ENCODE results near the gene LRMDA. TPM values are rescaled to one million over a fixed set of nuclear protein-coding genes. Genes with fewer than 3 reads are reported as not detected.

Gene LRMDA
- total RNA-seq, 4 donors from 2014 or later, result 9.8 to 18.6 (median 15.8) TPM

- H3K36me3 ChIP-seq, result no peaks in the 10 kb centered on the region
- H3K9me3 ChIP-seq, result no peaks in the 10 kb centered on the region
- WGBS, 2 donors, result 80 to 100% methylated on average over 1 of the region's 1 CpG
- no peak for TF ChIP-seq EP300 (IDR thresholded peaks at IDR 0.05)
- no peak for TF ChIP-seq POLR2A (IDR thresholded peaks at IDR 0.05)
- TF ChIP-seq, protein P1, sequence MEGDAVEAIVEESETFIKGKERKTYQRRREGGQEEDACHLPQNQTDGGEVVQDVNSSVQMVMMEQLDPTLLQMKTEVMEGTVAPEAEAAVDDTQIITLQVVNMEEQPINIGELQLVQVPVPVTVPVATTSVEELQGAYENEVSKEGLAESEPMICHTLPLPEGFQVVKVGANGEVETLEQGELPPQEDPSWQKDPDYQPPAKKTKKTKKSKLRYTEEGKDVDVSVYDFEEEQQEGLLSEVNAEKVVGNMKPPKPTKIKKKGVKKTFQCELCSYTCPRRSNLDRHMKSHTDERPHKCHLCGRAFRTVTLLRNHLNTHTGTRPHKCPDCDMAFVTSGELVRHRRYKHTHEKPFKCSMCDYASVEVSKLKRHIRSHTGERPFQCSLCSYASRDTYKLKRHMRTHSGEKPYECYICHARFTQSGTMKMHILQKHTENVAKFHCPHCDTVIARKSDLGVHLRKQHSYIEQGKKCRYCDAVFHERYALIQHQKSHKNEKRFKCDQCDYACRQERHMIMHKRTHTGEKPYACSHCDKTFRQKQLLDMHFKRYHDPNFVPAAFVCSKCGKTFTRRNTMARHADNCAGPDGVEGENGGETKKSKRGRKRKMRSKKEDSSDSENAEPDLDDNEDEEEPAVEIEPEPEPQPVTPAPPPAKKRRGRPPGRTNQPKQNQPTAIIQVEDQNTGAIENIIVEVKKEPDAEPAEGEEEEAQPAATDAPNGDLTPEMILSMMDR (IDR thresholded peaks at IDR 0.05), result no peak
- no peaks in the 10 kb centered on the region for H3K27me3 ChIP-seq
- H3K27ac ChIP-seq, result no peak overlapping the region
- DNase-seq (ENCODE audit: low spot score in 2 of 2), result no peak
- H3K4me1 ChIP-seq, result peaks cover 0 to 18% (median 2%) of the 10 kb centered on the region in 4 donors
- no peak overlapping the region for H3K4me3 ChIP-seq
Measured at GRCh38 chr10:76082956-76083355, 651.5 kb downstream of the LRMDA start.

DNA sequence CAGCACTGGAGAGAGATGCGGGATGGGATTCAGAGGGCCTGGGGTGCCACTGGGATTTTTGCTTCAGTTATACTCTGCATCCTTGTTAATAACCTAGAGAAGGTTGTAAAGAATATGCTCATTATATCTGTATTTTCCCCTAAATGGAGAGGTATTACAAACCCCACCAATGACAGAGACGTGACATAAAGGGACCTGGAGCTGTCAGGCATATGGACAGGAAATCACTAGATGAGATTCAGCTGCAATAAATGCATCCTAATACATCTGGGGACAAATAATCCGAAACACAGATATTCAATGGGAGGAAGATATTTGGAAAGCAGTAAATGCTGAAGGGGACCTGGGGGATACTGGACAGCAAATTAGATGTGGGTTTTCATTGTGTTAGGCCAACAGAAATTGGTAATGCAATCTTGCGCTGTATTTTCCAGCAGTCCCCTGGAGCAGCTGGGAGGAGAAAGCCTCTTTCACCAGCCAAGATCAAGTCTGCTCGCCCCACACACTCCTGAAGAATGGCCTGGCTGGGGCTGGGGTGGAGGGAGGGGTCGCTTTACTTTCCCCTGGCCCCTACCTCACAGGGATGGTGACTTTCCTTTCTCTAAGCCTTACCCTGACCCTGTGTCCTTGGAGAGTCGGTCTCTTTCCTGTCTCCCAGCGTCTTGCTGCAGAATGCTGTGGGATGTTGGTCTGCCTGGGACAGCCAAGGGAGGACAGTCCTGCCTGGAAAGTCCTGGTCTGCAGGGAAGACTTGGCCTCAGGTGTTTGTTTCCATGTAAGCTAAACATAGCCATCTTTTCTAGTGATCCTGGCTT, 653.8 kb downstream of the LRMDA start:
- H3K9me3 ChIP-seq, result no peaks in the 10 kb centered on the region
- DNase-seq (ENCODE audit: low spot score in 2 of 2), result no peak
- no peak overlapping the region for H3K4me3 ChIP-seq
- WGBS, 2 donors, result 86 to 91% methylated on average over 8 of the region's 8 CpGs
- no peaks in the 10 kb centered on the region for H3K27me3 ChIP-seq
- TF ChIP-seq EP300 (IDR thresholded peaks at IDR 0.05) (no peak), POLR2A (IDR thresholded peaks at IDR 0.05) (no peak)
- TF ChIP-seq, protein P1 (IDR thresholded peaks at IDR 0.05), result no peak
- H3K4me1 ChIP-seq, result peaks cover 0 to 26% (median 2%) of the 10 kb centered on the region in 4 donors
- H3K36me3 ChIP-seq, result no peaks in the 10 kb centered on the region
- H3K27ac ChIP-seq, result no peak overlapping the region

DNA sequence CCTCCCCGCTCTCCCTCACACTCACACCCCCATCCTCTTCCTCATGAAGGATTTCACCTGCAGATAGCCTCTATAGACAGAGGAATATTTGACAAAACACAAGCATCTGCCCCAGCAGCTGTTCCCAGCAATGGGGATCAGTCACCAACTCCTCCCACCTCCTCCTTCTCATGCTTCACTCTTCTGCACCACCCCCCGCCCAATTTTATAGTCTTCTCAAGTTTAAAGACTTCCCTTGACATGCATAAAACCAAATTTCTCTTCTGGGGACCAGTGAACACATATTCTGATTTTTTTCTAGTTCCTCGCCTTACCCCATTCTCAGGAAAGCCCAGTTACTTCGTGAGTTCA, 654.4 kb downstream of the LRMDA start:
- peaks cover 0 to 23% (median 2%) of the 10 kb centered on the region in 4 donors for H3K4me1 ChIP-seq
- peak overlapping the region in 1 of 4 donors; percentile 64 for H3K27ac ChIP-seq
- no peaks in the 10 kb centered on the region for H3K36me3 ChIP-seq
- TF ChIP-seq, protein P1 (IDR thresholded peaks at IDR 0.05), result no peak
- no peak for TF ChIP-seq EP300 (IDR thresholded peaks at IDR 0.05)
- TF ChIP-seq POLR2A (IDR thresholded peaks at IDR 0.05), result no peak
- no peaks in the 10 kb centered on the region for H3K27me3 ChIP-seq
- no peak overlapping the region for H3K4me3 ChIP-seq
- 90 to 100% methylated on average over 4 of the region's 4 CpGs for WGBS, 2 donors
- H3K9me3 ChIP-seq, result no peaks in the 10 kb centered on the region
- no peak for DNase-seq (ENCODE audit: low spot score in 2 of 2)

GRCh38 chr10:76086170-76086760, 654.8 kb downstream of the LRMDA start:
- H3K27ac ChIP-seq, result peak overlapping the region in 2 of 4 donors; percentile 49 to 64
- TF ChIP-seq POLR2A (IDR thresholded peaks at IDR 0.05) (no peak), EP300 (IDR thresholded peaks at IDR 0.05) (no peak)
- TF ChIP-seq, protein P1 (IDR thresholded peaks at IDR 0.05), result no peak

More at GRCh38 chr10:76086170-76086760, 654.8 kb downstream of the LRMDA start:
- Histone ChIP-seq H3K4me3 (no peak overlapping the region), H3K4me1 (peaks cover 0 to 23% (median 2%) of the 10 kb centered on the region in 4 donors), H3K27me3 (no peaks in the 10 kb centered on the region), H3K9me3 (no peaks in the 10 kb centered on the region), H3K36me3 (no peaks in the 10 kb centered on the region)
- no peak for DNase-seq (ENCODE audit: low spot score in 2 of 2)
- 37 to 38% methylated on average over 6 of the region's 6 CpGs for WGBS, 2 donors

Data from tibial nerve (tissue), 4 donors.